ENCODE data around the gene AUH. TPM values are rescaled to one million over a fixed set of nuclear protein-coding genes. Genes with fewer than 3 reads are reported as not detected.
A peak's percentile ranks its signal among the peaks of the same experiment; 100 is the strongest.

The AUH gene
- total and polyA plus RNA-seq, 9 of the 15 experiments (the other 6 are each of a cell fraction or from before 2014, with no cell fraction given) = 3.4 to 29.0 (median 10.1) TPM

DNA sequence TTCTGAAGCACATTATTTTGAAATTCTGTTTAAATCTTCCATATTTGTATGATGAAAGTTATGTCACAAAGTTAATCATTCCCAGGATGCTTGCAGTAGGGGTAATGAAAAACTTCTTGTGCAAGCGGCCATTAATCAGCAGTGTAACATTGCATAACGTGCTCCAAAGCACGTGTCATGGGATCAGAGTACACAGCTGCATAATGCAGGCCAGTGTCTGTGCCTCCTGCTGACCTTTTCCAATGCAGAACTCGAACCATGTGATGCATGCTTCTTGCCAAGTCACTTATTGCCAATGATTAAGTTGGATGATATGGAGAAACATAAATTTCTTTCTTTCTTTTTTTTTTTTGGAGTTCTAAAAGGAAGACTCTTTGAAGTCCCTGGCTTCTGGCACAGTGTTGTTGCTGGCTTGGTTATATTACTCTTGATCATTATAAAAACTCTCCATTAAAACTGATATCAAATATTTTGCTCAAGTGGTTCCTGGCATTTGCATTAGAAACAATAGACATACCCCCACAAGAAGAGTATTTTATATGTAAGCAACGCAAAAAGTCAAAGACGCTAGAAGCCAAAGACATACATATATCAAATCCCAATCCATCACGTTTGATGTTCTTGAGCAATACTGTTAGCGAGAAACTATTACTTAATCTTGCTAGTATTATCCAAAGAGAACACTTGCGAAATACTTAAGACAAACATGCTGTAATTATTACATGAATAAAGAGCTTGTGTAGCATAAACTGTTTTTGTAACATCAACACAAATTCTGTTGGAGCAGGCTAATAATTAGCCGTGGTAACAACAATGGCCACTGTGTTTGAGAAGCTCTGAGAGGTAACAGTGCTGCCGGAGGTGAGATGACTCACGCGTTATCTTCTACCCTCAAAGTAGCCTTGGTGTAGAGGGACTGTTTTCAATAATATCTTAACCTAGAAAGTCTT, 164.2 kb downstream of the AUH start (continued):
- TF ChIP-seq FOXK2 (conservative IDR thresholded peaks at IDR 0.05 in 1 of 2, IDR thresholded peaks at IDR 0.05 in 1 of 2; ENCODE audit: low read depth in 2 of 2) = peak; percentile 80 to 85
- TF ChIP-seq SMAD2 (IDR thresholded peaks at IDR 0.05; ENCODE audit: low read depth, low read length) = no peak
- no peak for TF ChIP-seq ILF3 (IDR thresholded peaks at IDR 0.05; ENCODE audit: borderline replicate concordance)
- TF ChIP-seq SIX5 (IDR thresholded peaks at IDR 0.05; ENCODE audit: borderline replicate concordance in 1 of 2, insufficient read depth in 1 of 2, low read depth in 1 of 2, low read length in 2 of 2) = no peak
- TF ChIP-seq ZNF436 (CRISPR knock-in tag; IDR thresholded peaks at IDR 0.05) = no peak
- TF ChIP-seq, protein P1, sequence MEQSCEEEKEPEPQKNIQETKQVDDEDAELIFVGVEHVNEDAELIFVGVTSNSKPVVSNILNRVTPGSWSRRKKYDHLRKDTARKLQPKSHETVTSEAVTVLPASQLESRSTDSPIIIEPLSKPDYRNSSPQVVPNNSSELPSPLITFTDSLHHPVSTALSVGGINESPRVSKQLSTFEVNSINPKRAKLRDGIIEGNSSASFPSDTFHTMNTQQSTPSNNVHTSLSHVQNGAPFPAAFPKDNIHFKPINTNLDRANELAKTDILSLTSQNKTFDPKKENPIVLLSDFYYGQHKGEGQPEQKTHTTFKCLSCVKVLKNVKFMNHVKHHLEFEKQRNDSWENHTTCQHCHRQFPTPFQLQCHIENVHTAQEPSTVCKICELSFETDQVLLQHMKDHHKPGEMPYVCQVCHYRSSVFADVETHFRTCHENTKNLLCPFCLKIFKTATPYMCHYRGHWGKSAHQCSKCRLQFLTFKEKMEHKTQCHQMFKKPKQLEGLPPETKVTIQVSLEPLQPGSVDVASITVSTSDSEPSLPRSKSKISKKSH (CRISPR knock-in tag; IDR thresholded peaks at IDR 0.05) = no peak
- no peak for TF ChIP-seq ZNF830 (CRISPR knock-in tag; IDR thresholded peaks at IDR 0.05)
- no peak; the same call in 1 of the 2 replicates for TF ChIP-seq HDAC2 (IDR thresholded peaks at IDR 0.05)
- peak; percentile 73 for TF ChIP-seq TAF9B (IDR thresholded peaks at IDR 0.05; ENCODE audit: partially characterized antibody)
- no peak for TF ChIP-seq CREB5 (CRISPR knock-in tag; IDR thresholded peaks at IDR 0.05)
- peak; percentile 42; the same call in 1 of the 2 replicates for TF ChIP-seq MECOM (CRISPR knock-in tag; IDR thresholded peaks at IDR 0.05)
- TF ChIP-seq CCNT2 (IDR thresholded peaks at IDR 0.05; ENCODE audit: borderline replicate concordance, extremely low read depth, insufficient read length, low read depth, low read length) = no peak
- peak; percentile 52; the same call in 1 of the 2 replicates for TF ChIP-seq CREM (IDR thresholded peaks at IDR 0.05; ENCODE audit: low read depth)
- TF ChIP-seq FUS (optimal IDR thresholded peaks at IDR 0.05; ENCODE audit: low read depth, low read length) = no peak
- no peak for TF ChIP-seq MCM7 (IDR thresholded peaks at IDR 0.05)
- TF ChIP-seq ZNF431 (CRISPR knock-in tag; IDR thresholded peaks at IDR 0.05) = no peak
- peak; percentile 48; the same call in 1 of the 2 replicates for TF ChIP-seq TFE3 (CRISPR knock-in tag; IDR thresholded peaks at IDR 0.05)
- TF ChIP-seq TFAM (CRISPR knock-in tag; conservative IDR thresholded peaks at IDR 0.05) = no peak
- TF ChIP-seq, protein P2, sequence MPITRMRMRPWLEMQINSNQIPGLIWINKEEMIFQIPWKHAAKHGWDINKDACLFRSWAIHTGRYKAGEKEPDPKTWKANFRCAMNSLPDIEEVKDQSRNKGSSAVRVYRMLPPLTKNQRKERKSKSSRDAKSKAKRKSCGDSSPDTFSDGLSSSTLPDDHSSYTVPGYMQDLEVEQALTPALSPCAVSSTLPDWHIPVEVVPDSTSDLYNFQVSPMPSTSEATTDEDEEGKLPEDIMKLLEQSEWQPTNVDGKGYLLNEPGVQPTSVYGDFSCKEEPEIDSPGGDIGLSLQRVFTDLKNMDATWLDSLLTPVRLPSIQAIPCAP (CRISPR knock-in tag; IDR thresholded peaks at IDR 0.05; ENCODE audit: borderline replicate concordance) = no peak
- peak; percentile 32; the same call in 1 of the 2 replicates for TF ChIP-seq TCF3 (CRISPR knock-in tag; IDR thresholded peaks at IDR 0.05)
- TF ChIP-seq ZC3H4 (CRISPR knock-in tag; IDR thresholded peaks at IDR 0.05; ENCODE audit: borderline replicate concordance) = no peak
- no peak for TF ChIP-seq KLF6 (CRISPR knock-in tag; IDR thresholded peaks at IDR 0.05; ENCODE audit: borderline replicate concordance)
- TF ChIP-seq NFE2 (IDR thresholded peaks at IDR 0.05; ENCODE audit: low read depth) = peak; percentile 71
- TF ChIP-seq KHSRP (IDR thresholded peaks at IDR 0.05) = no peak

Data from K562 (cell line).